SK-N-SH (cell line): ENCODE data around the gene HTR3A.

Source experiments
- CTCF ChIP-seq: fragments of 200-600 bp; sonication (generic); IDR thresholded peaks from 2 replicates; pipeline ENCODE4 v1.6.1; 2017; ENCODE audit warnings: antibody characterized with exemption, mild to moderate bottlenecking, moderate library complexity
- TAF1 ChIP-seq: IDR thresholded peaks from 2 replicates; pipeline ENCODE4 v1.6.1; 2012; ENCODE audit warnings: low read depth, mild to moderate bottlenecking, low read length, moderate library complexity, borderline replicate concordance
- ZBTB33 ChIP-seq: IDR thresholded peaks from 2 replicates; pipeline ENCODE4 v1.4.0; 2012; ENCODE audit warnings: low read depth, borderline replicate concordance

- TF ChIP-seq TAF1: no peak
- TF ChIP-seq ZBTB33: no peak
- no peak for TF ChIP-seq CTCF
Measured at GRCh38 chr11:113977071-113977490, 2.2 kb downstream of the HTR3A start.
